ENCODE data around the gene NAGLU. TPM values are rescaled to one million over a fixed set of nuclear protein-coding genes. Genes with fewer than 3 reads are reported as not detected.

NAGLU gene
- total RNA-seq, 3 donors from 2014 or later: 42.9 to 101 (median 48.4) TPM

GRCh38 chr17:42512246-42512645 is 23.8 kb upstream of the NAGLU start:
- Histone ChIP-seq H3K27ac (peak overlapping the region; percentile 78 to 88), H3K9me3 (no peaks in the 10 kb centered on the region), H3K4me3 (no peak overlapping the region), H3K4me1 (peaks cover 0 to under 1% of the 10 kb centered on the region in 2 donors), H3K36me3 (no peaks in the 10 kb centered on the region), H3K27me3 (no peaks in the 10 kb centered on the region)
- no peak for DNase-seq (ENCODE audit: low spot score in 2 of 2)
- TF ChIP-seq CTCF (IDR thresholded peaks at IDR 0.05) (no peak), POLR2AphosphoS5 (IDR thresholded peaks at IDR 0.05) (no peak), POLR2A (IDR thresholded peaks at IDR 0.05) (no peak)
- intact Hi-C loops (cut with DNase I; ENCODE audit: low total_unique reads): no loop called here

- intact Hi-C loops (cut with DNase I; ENCODE audit: low total_unique reads): no loop called here
- Histone ChIP-seq H3K27ac (peak overlapping the region; percentile 78 to 88), H3K4me1 (peaks cover under 1 to 5% of the 10 kb centered on the region in 2 donors), H3K4me3 (no peak overlapping the region), H3K9me3 (no peaks in the 10 kb centered on the region), H3K27me3 (no peaks in the 10 kb centered on the region), H3K36me3 (no peaks in the 10 kb centered on the region)
- no peak for DNase-seq (ENCODE audit: low spot score in 2 of 2)
- no peak for TF ChIP-seq POLR2A (IDR thresholded peaks at IDR 0.05)
- TF ChIP-seq POLR2AphosphoS5 (IDR thresholded peaks at IDR 0.05): no peak
- TF ChIP-seq CTCF (IDR thresholded peaks at IDR 0.05): no peak
These were observed 23.2 kb upstream of the NAGLU start for GRCh38 chr17:42512733-42513251.

GRCh38 chr17:42513686-42514085 is 22.4 kb upstream of the NAGLU start:
- H3K9me3 ChIP-seq: no peaks in the 10 kb centered on the region
- DNase-seq (ENCODE audit: low spot score in 2 of 2): no peak
- TF ChIP-seq POLR2A (IDR thresholded peaks at IDR 0.05) (no peak), POLR2AphosphoS5 (IDR thresholded peaks at IDR 0.05) (no peak), CTCF (IDR thresholded peaks at IDR 0.05) (no peak)
- H3K27me3 ChIP-seq: no peaks in the 10 kb centered on the region
- intact Hi-C loops (cut with DNase I; ENCODE audit: low total_unique reads): no loop called here
- H3K27ac ChIP-seq: peak overlapping the region; percentile 78 to 88
- H3K36me3 ChIP-seq: no peaks in the 10 kb centered on the region
- H3K4me1 ChIP-seq: peaks cover 10 to 12% of the 10 kb centered on the region in 2 donors
- H3K4me3 ChIP-seq: no peak overlapping the region

- H3K9me3 ChIP-seq: no peaks in the 10 kb centered on the region
- no peak overlapping the region for H3K4me3 ChIP-seq
- no peaks in the 10 kb centered on the region for H3K27me3 ChIP-seq
- H3K27ac ChIP-seq: peak overlapping the region; percentile 78 to 88
- peaks cover 16 to 18% of the 10 kb centered on the region in 2 donors for H3K4me1 ChIP-seq
- H3K36me3 ChIP-seq: no peaks in the 10 kb centered on the region
- intact Hi-C loops (cut with DNase I; ENCODE audit: low total_unique reads): no loop called here
- TF ChIP-seq POLR2A (IDR thresholded peaks at IDR 0.05) (no peak), POLR2AphosphoS5 (IDR thresholded peaks at IDR 0.05) (no peak)
- no peak for DNase-seq (ENCODE audit: low spot score in 2 of 2)
These were observed 21.8 kb upstream of the NAGLU start for GRCh38 chr17:42514279-42514678.

- no peaks in the 10 kb centered on the region for H3K9me3 ChIP-seq
- H3K36me3 ChIP-seq: no peaks in the 10 kb centered on the region
- H3K4me3 ChIP-seq: no peak overlapping the region
- intact Hi-C loops (cut with DNase I; ENCODE audit: low total_unique reads): no loop called here
- TF ChIP-seq POLR2AphosphoS5 (IDR thresholded peaks at IDR 0.05) (no peak), POLR2A (IDR thresholded peaks at IDR 0.05) (no peak), CTCF (IDR thresholded peaks at IDR 0.05) (no peak)
- H3K4me1 ChIP-seq: peaks cover 21 to 24% of the 10 kb centered on the region in 2 donors
- H3K27me3 ChIP-seq: no peaks in the 10 kb centered on the region
- DNase-seq (ENCODE audit: low spot score in 2 of 2): no peak
- peak overlapping the region; percentile 78 to 88 for H3K27ac ChIP-seq
These were observed 21.2 kb upstream of the NAGLU start for GRCh38 chr17:42514867-42515266.
